Measurements from ENCODE around the gene HOOK2.
A peak's percentile ranks its signal among the peaks of the same experiment; 100 is the strongest.
"Not testable (repeated sequence)": the region's sequence is repeated elsewhere in the genome, so short reads cannot be mapped to it uniquely, and the experiment has no call there.

Gene HOOK2

GRCh38 chr19:12726988-12727316, 48.4 kb downstream of the HOOK2 start:
- H3K4me1 ChIP-seq (ENCODE audit: control insufficient read depth, insufficient read depth, low read depth, low read length), result peaks cover 7% of the 10 kb centered on the region
- no peak overlapping the region for H2AFZ ChIP-seq (ENCODE audit: low read depth, low read length)
- H3K18ac ChIP-seq (ENCODE audit: low read depth in 1 of 2, low read length in 2 of 2), result no peak overlapping the region
- H3K4me2 ChIP-seq (ENCODE audit: low read length, poor library complexity, severe bottlenecking), result no peak overlapping the region
- peaks cover 23% of the 10 kb centered on the region for H3K79me1 ChIP-seq (replicated peaks; ENCODE audit: low read length, poor library complexity, severe bottlenecking)
- H2BK120ac ChIP-seq (ENCODE audit: low read depth, low read length), result no peak overlapping the region
- H3K4me3 ChIP-seq (ENCODE audit: insufficient read depth in 1 of 2, low read depth in 1 of 2, low read length in 2 of 2), result no peak overlapping the region
- H3K36me3 ChIP-seq (ENCODE audit: control insufficient read depth in 1 of 2, insufficient read depth in 2 of 2, low read depth in 1 of 2, low read length in 2 of 2), result peaks cover 44 to 50% of the 10 kb centered on the region in 2 experiments
- H2BK15ac ChIP-seq (ENCODE audit: low read depth, poor library complexity, severe bottlenecking), result no peak overlapping the region
- no peak for DNase-seq
- no peaks in the 10 kb centered on the region for H3K9me3 ChIP-seq (ENCODE audit: control insufficient read depth, low read length)
- WGBS, result 100% methylated on average over 1 of the region's 2 CpGs
- no peak overlapping the region for H3K23ac ChIP-seq (ENCODE audit: low read length in 2 of 2)
- H2AK5ac ChIP-seq (ENCODE audit: low read length, severe bottlenecking), result no peak overlapping the region
- no peak overlapping the region for H3K9ac ChIP-seq (ENCODE audit: low read length)
- no peaks in the 10 kb centered on the region for H3K27me3 ChIP-seq (ENCODE audit: control insufficient read depth in 1 of 2, insufficient read depth in 1 of 2, low read length in 2 of 2)
- H3K4ac ChIP-seq (ENCODE audit: low read depth in 1 of 2, low read length in 2 of 2), result no peak overlapping the region
- H4K91ac ChIP-seq (ENCODE audit: low read length), result no peak overlapping the region
- no peak overlapping the region for H2BK12ac ChIP-seq (ENCODE audit: low read length in 2 of 2)
- H3K14ac ChIP-seq (ENCODE audit: low read length in 2 of 2), result no peak overlapping the region
- no peak overlapping the region for H2BK5ac ChIP-seq (ENCODE audit: low read depth, low read length, poor library complexity, severe bottlenecking)
- H3K27ac ChIP-seq (ENCODE audit: low read length, poor library complexity, severe bottlenecking), result no peak overlapping the region
- H4K8ac ChIP-seq (ENCODE audit: low read length), result no peak overlapping the region

DNA sequence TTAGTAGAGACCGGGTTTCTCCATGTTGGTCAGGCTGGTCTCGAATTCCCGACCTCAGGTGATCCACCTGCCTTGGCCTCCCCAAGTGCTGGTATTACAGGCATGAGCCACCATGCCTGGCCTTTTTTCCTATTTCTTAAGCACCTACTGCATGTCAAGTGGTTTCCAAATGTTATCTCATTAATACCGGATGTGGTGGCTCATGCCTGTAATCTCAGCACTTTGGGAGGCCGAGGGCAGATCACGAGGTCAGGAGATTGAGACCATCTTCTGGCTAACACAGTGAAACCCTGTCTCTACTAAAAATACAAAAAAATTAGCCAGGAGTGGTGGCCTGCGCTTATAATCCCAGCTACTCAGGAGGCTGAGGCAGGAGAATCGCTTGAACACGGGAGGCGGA, 49.7 kb downstream of the HOOK2 start:
- H3K4me1 ChIP-seq (ENCODE audit: control insufficient read depth, insufficient read depth, low read depth, low read length); H2BK12ac ChIP-seq (ENCODE audit: low read length in 2 of 2); H4K91ac ChIP-seq (ENCODE audit: low read length); H2BK5ac ChIP-seq (ENCODE audit: low read depth, low read length, poor library complexity, severe bottlenecking); H3K18ac ChIP-seq (ENCODE audit: low read depth in 1 of 2, low read length in 2 of 2); H2BK15ac ChIP-seq (ENCODE audit: low read depth, poor library complexity, severe bottlenecking); H3K4ac ChIP-seq (ENCODE audit: low read depth in 1 of 2, low read length in 2 of 2); DNase-seq; H2BK120ac ChIP-seq (ENCODE audit: low read depth, low read length); H2AK5ac ChIP-seq (ENCODE audit: low read length, severe bottlenecking); H2AFZ ChIP-seq (ENCODE audit: low read depth, low read length); H3K23ac ChIP-seq (ENCODE audit: low read length in 2 of 2); H3K9me3 ChIP-seq (ENCODE audit: control insufficient read depth, low read length); H4K8ac ChIP-seq (ENCODE audit: low read length); H3K9ac ChIP-seq (ENCODE audit: low read length); H3K27ac ChIP-seq (ENCODE audit: low read length, poor library complexity, severe bottlenecking); H3K14ac ChIP-seq (ENCODE audit: low read length in 2 of 2); H3K4me2 ChIP-seq (ENCODE audit: low read length, poor library complexity, severe bottlenecking); H3K27me3 ChIP-seq (ENCODE audit: control insufficient read depth in 1 of 2, insufficient read depth in 1 of 2, low read length in 2 of 2); H3K4me3 ChIP-seq (ENCODE audit: insufficient read depth in 1 of 2, low read depth in 1 of 2, low read length in 2 of 2): not testable (repeated sequence)
- Histone ChIP-seq H3K36me3 (ENCODE audit: control insufficient read depth in 1 of 2, insufficient read depth in 2 of 2, low read depth in 1 of 2, low read length in 2 of 2) (peaks cover 33 to 41% of the 10 kb centered on the region in 2 experiments), H3K79me1 (replicated peaks; ENCODE audit: low read length, poor library complexity, severe bottlenecking) (peaks cover 23% of the 10 kb centered on the region)
- 94% methylated on average over 10 of the region's 10 CpGs for WGBS

- H3K18ac ChIP-seq (ENCODE audit: low read depth in 1 of 2, low read length in 2 of 2), result peak within 1 kb of the TSS; percentile 9 to 97
- 6% methylated on average over 28 of the region's 28 CpGs for WGBS
- peak; percentile 78 for DNase-seq
- H3K9ac ChIP-seq (ENCODE audit: low read length), result peak within 1 kb of the TSS; percentile 91
- H3K79me1 ChIP-seq (replicated peaks; ENCODE audit: low read length, poor library complexity, severe bottlenecking), result peaks cover 15% of the 10 kb centered on the region
- peak within 1 kb of the TSS; percentile 55 to 95 for H3K4me3 ChIP-seq (ENCODE audit: insufficient read depth in 1 of 2, low read depth in 1 of 2, low read length in 2 of 2)
- no peak within 1 kb of the TSS for H4K91ac ChIP-seq (ENCODE audit: low read length)
- H3K36me3 ChIP-seq (ENCODE audit: control insufficient read depth in 1 of 2, insufficient read depth in 2 of 2, low read depth in 1 of 2, low read length in 2 of 2), result peaks cover 21 to 30% of the 10 kb centered on the region in 2 experiments
- no peaks in the 10 kb centered on the region for H3K9me3 ChIP-seq (ENCODE audit: control insufficient read depth, low read length)
- H3K4me1 ChIP-seq (ENCODE audit: control insufficient read depth, insufficient read depth, low read depth, low read length), result peaks cover 16% of the 10 kb centered on the region
- peak within 1 kb of the TSS; percentile 61 for H2AFZ ChIP-seq (ENCODE audit: low read depth, low read length)
- H3K4me2 ChIP-seq (ENCODE audit: low read length, poor library complexity, severe bottlenecking), result peak within 1 kb of the TSS; percentile 83
- H2BK15ac ChIP-seq (ENCODE audit: low read depth, poor library complexity, severe bottlenecking), result no peak within 1 kb of the TSS
- H4K8ac ChIP-seq (ENCODE audit: low read length), result peak within 1 kb of the TSS; percentile 73
- peak within 1 kb of the TSS; percentile 65 for H3K27ac ChIP-seq (ENCODE audit: low read length, poor library complexity, severe bottlenecking)
- H2BK5ac ChIP-seq (ENCODE audit: low read depth, low read length, poor library complexity, severe bottlenecking), result no peak within 1 kb of the TSS
- peak within 1 kb of the TSS in 1 of 2 experiments; percentile 83 for H2BK12ac ChIP-seq (ENCODE audit: low read length in 2 of 2)
- peak within 1 kb of the TSS; percentile 42 for H2AK5ac ChIP-seq (ENCODE audit: low read length, severe bottlenecking)
- H3K27me3 ChIP-seq (ENCODE audit: control insufficient read depth in 1 of 2, insufficient read depth in 1 of 2, low read length in 2 of 2), result no peaks in the 10 kb centered on the region
- peak within 1 kb of the TSS in 1 of 2 experiments; percentile 96 for H3K14ac ChIP-seq (ENCODE audit: low read length in 2 of 2)
- H2BK120ac ChIP-seq (ENCODE audit: low read depth, low read length), result peak within 1 kb of the TSS; percentile 21
- H3K4ac ChIP-seq (ENCODE audit: low read depth in 1 of 2, low read length in 2 of 2), result peak within 1 kb of the TSS; percentile 49 to 79
- H3K23ac ChIP-seq (ENCODE audit: low read length in 2 of 2), result peak within 1 kb of the TSS in 1 of 2 experiments; percentile 49
Measured at GRCh38 chr19:12723641-12724426, 51.5 kb downstream of the HOOK2 start, which contains the start of gene TNPO2. Gene TNPO2, minus strand, starts transcription at chr19:12723932. Its CDS starts 2,955 bp downstream, at chr19:12720977.

DNA sequence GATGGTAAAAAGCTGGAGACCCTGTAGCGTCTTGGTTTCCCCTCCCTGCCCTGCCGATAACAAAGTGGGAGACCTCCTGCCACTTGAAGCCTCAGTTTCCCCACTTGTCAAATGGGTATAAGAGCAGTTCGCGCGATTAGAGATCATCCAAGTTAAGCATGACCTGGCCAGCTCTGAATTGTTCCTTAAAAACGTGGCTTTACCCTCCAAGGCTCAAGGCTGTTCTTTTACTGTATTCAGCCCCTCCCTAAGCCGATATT, 52.0 kb downstream of the HOOK2 start:
- peak overlapping the region; percentile 21 for H2AFZ ChIP-seq (ENCODE audit: low read depth, low read length)
- no peak overlapping the region for H4K8ac ChIP-seq (ENCODE audit: low read length)

More for the DNA sequence above, 52.0 kb downstream of the HOOK2 start:
- Histone ChIP-seq H3K9ac (ENCODE audit: low read length) (peak overlapping the region; percentile 91), H4K91ac (ENCODE audit: low read length) (no peak overlapping the region), H3K4me1 (ENCODE audit: control insufficient read depth, insufficient read depth, low read depth, low read length) (peaks cover 16% of the 10 kb centered on the region), H3K79me1 (replicated peaks; ENCODE audit: low read length, poor library complexity, severe bottlenecking) (peaks cover 11% of the 10 kb centered on the region), H3K18ac (ENCODE audit: low read depth in 1 of 2, low read length in 2 of 2) (peak overlapping the region; percentile 9 to 82), H2BK15ac (ENCODE audit: low read depth, poor library complexity, severe bottlenecking) (no peak overlapping the region), H3K27ac (ENCODE audit: low read length, poor library complexity, severe bottlenecking) (peak overlapping the region; percentile 65), H3K4me2 (ENCODE audit: low read length, poor library complexity, severe bottlenecking) (peak overlapping the region; percentile 83), H3K27me3 (ENCODE audit: control insufficient read depth in 1 of 2, insufficient read depth in 1 of 2, low read length in 2 of 2) (no peaks in the 10 kb centered on the region), H2BK12ac (ENCODE audit: low read length in 2 of 2) (peak overlapping the region in 1 of 2 experiments; percentile 10), H3K14ac (ENCODE audit: low read length in 2 of 2) (peak overlapping the region in 1 of 2 experiments; percentile 96), H3K4ac (ENCODE audit: low read depth in 1 of 2, low read length in 2 of 2) (peak overlapping the region; percentile 49 to 62), H3K23ac (ENCODE audit: low read length in 2 of 2) (peak overlapping the region in 1 of 2 experiments; percentile 49), H3K36me3 (ENCODE audit: control insufficient read depth in 1 of 2, insufficient read depth in 2 of 2, low read depth in 1 of 2, low read length in 2 of 2) (peaks cover 22 to 28% of the 10 kb centered on the region in 2 experiments), H3K4me3 (ENCODE audit: insufficient read depth in 1 of 2, low read depth in 1 of 2, low read length in 2 of 2) (peak overlapping the region; percentile 53 to 95), H2BK120ac (ENCODE audit: low read depth, low read length) (no peak overlapping the region), H2BK5ac (ENCODE audit: low read depth, low read length, poor library complexity, severe bottlenecking) (no peak overlapping the region), H2AK5ac (ENCODE audit: low read length, severe bottlenecking) (peak overlapping the region; percentile 42), H3K9me3 (ENCODE audit: control insufficient read depth, low read length) (no peaks in the 10 kb centered on the region)
- WGBS, result 0% methylated on average over 7 of the region's 7 CpGs
- DNase-seq, result no peak

All from mesenchymal stem cell (in vitro differentiated cells and primary cell).